ENCODE results near the gene SHISA5. TPM values are rescaled to one million over a fixed set of nuclear protein-coding genes. Genes with fewer than 3 reads are reported as not detected.

The SHISA5 gene
- total and polyA plus RNA-seq, 4 donors, result 40.7 to 104 (median 75.8) TPM

- Histone ChIP-seq H3K4me3 (ENCODE audit: low read depth in 1 of 3, low read length in 3 of 3) (no peak overlapping the region), H3K9me3 (ENCODE audit: control insufficient read depth in 4 of 4, low read length in 3 of 4) (no peaks in the 10 kb centered on the region), H3K9ac (ENCODE audit: low read depth in 1 of 2, low read length in 2 of 2) (no peak overlapping the region), H3K27me3 (ENCODE audit: control insufficient read depth in 4 of 4, insufficient read depth in 4 of 4, low read length in 3 of 4) (no peaks in the 10 kb centered on the region), H3K27ac (ENCODE audit: low read depth in 1 of 2, low read length in 2 of 2) (no peak overlapping the region), H3K36me3 (ENCODE audit: control insufficient read depth in 4 of 4, insufficient read depth in 3 of 4, low read depth in 1 of 4, low read length in 3 of 4) (no peaks in the 10 kb centered on the region), H3K4me1 (ENCODE audit: control insufficient read depth in 4 of 4, insufficient read depth in 4 of 4, low read length in 3 of 4) (peaks cover 5 to 13% (median 7%) of the 10 kb centered on the region in 4 donors)
- 52% methylated on average over 10 of the region's 10 CpGs for WGBS
- no peak for TF ChIP-seq YY1 (IDR thresholded peaks at IDR 0.05)
- TF ChIP-seq, protein P1, sequence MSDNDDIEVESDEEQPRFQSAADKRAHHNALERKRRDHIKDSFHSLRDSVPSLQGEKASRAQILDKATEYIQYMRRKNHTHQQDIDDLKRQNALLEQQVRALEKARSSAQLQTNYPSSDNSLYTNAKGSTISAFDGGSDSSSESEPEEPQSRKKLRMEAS (IDR thresholded peaks at IDR 0.05), result no peak
- no peak for TF ChIP-seq NR2F2 (IDR thresholded peaks at IDR 0.05)
- TF ChIP-seq HNF4G (IDR thresholded peaks at IDR 0.05), result no peak
- TF ChIP-seq JUND (IDR thresholded peaks at IDR 0.05), result no peak
- TF ChIP-seq SP1 (IDR thresholded peaks at IDR 0.05), result no peak
- TF ChIP-seq HNF4A (conservative IDR thresholded peaks at IDR 0.05), result no peak
- TF ChIP-seq RXRA (IDR thresholded peaks at IDR 0.05), result no peak
- TF ChIP-seq CTCF (IDR thresholded peaks at IDR 0.05; ENCODE audit: low read depth, low read length, missing input control), result peak; percentile 62
- TF ChIP-seq RAD21 (IDR thresholded peaks at IDR 0.05), result peak; percentile 84 to 90
- DNase-seq (ENCODE audit: low spot score), result peak; percentile 60
Measured at GRCh38 chr3:48507256-48508061, 3.5 kb upstream of the SHISA5 start.

DNA sequence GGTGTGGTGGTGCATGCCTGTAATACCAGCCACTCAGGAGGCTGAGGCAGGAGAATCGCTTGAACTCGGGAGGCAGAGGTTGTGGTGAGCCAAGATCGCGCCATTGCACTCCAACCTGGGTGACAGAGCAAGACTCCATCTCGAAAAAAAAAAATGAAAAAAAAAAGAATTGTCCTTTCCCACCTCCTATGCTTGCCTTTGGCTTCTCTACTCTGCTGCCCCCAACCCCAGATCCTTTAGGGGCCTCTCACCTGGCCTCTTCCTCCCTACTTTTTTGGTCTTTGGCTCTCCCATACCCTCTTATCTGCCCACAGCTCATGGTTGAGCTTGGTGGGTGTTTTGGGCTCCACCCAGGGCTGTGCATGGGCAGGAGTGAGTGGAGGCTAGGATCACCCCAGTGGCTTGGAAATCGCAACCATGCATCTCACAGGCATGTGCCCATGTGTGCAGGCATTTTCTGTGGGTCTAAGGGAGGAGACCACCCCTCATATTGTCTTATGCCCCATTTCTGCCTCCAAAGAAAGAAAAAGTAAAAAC lies 2.1 kb upstream of the SHISA5 start:
- no peaks in the 10 kb centered on the region for H3K36me3 ChIP-seq (ENCODE audit: control insufficient read depth in 4 of 4, insufficient read depth in 3 of 4, low read depth in 1 of 4, low read length in 3 of 4)
- no peaks in the 10 kb centered on the region for H3K9me3 ChIP-seq (ENCODE audit: control insufficient read depth in 4 of 4, low read length in 3 of 4)
- no peak for TF ChIP-seq HNF4A (conservative IDR thresholded peaks at IDR 0.05)
- TF ChIP-seq GABPA (IDR thresholded peaks at IDR 0.05 in 1 of 2, conservative IDR thresholded peaks at IDR 0.05 in 1 of 2), result no peak
- TF ChIP-seq, protein P2, sequence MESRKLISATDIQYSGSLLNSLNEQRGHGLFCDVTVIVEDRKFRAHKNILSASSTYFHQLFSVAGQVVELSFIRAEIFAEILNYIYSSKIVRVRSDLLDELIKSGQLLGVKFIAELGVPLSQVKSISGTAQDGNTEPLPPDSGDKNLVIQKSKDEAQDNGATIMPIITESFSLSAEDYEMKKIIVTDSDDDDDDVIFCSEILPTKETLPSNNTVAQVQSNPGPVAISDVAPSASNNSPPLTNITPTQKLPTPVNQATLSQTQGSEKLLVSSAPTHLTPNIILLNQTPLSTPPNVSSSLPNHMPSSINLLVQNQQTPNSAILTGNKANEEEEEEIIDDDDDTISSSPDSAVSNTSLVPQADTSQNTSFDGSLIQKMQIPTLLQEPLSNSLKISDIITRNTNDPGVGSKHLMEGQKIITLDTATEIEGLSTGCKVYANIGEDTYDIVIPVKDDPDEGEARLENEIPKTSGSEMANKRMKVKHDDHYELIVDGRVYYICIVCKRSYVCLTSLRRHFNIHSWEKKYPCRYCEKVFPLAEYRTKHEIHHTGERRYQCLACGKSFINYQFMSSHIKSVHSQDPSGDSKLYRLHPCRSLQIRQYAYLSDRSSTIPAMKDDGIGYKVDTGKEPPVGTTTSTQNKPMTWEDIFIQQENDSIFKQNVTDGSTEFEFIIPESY (IDR thresholded peaks at IDR 0.05), result no peak
- no peak for TF ChIP-seq JUND (IDR thresholded peaks at IDR 0.05)
- TF ChIP-seq NR2F2 (IDR thresholded peaks at IDR 0.05), result no peak
- TF ChIP-seq, protein P1 (IDR thresholded peaks at IDR 0.05), result no peak
- TF ChIP-seq CTCF (IDR thresholded peaks at IDR 0.05; ENCODE audit: low read depth, low read length, missing input control), result no peak
- TF ChIP-seq TAF1 (conservative IDR thresholded peaks at IDR 0.05), result no peak
- no peak for TF ChIP-seq RAD21 (IDR thresholded peaks at IDR 0.05)
- TF ChIP-seq ATF3 (IDR thresholded peaks at IDR 0.05), result no peak
- TF ChIP-seq FOXA1 (IDR thresholded peaks at IDR 0.05), result no peak
- TF ChIP-seq, protein P3, sequence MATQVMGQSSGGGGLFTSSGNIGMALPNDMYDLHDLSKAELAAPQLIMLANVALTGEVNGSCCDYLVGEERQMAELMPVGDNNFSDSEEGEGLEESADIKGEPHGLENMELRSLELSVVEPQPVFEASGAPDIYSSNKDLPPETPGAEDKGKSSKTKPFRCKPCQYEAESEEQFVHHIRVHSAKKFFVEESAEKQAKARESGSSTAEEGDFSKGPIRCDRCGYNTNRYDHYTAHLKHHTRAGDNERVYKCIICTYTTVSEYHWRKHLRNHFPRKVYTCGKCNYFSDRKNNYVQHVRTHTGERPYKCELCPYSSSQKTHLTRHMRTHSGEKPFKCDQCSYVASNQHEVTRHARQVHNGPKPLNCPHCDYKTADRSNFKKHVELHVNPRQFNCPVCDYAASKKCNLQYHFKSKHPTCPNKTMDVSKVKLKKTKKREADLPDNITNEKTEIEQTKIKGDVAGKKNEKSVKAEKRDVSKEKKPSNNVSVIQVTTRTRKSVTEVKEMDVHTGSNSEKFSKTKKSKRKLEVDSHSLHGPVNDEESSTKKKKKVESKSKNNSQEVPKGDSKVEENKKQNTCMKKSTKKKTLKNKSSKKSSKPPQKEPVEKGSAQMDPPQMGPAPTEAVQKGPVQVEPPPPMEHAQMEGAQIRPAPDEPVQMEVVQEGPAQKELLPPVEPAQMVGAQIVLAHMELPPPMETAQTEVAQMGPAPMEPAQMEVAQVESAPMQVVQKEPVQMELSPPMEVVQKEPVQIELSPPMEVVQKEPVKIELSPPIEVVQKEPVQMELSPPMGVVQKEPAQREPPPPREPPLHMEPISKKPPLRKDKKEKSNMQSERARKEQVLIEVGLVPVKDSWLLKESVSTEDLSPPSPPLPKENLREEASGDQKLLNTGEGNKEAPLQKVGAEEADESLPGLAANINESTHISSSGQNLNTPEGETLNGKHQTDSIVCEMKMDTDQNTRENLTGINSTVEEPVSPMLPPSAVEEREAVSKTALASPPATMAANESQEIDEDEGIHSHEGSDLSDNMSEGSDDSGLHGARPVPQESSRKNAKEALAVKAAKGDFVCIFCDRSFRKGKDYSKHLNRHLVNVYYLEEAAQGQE (IDR thresholded peaks at IDR 0.05), result no peak
- no peak for TF ChIP-seq EGR1 (IDR thresholded peaks at IDR 0.05; ENCODE audit: low read depth in 2 of 2)
- no peak overlapping the region for H3K9ac ChIP-seq (ENCODE audit: low read depth in 1 of 2, low read length in 2 of 2)
- no peaks in the 10 kb centered on the region for H3K27me3 ChIP-seq (ENCODE audit: control insufficient read depth in 4 of 4, insufficient read depth in 4 of 4, low read length in 3 of 4)
- H3K4me3 ChIP-seq (ENCODE audit: low read depth in 1 of 3, low read length in 3 of 3), result no peak overlapping the region
- peak; percentile 53 for DNase-seq (ENCODE audit: low spot score)
- peaks cover 5 to 13% (median 7%) of the 10 kb centered on the region in 4 donors for H3K4me1 ChIP-seq (ENCODE audit: control insufficient read depth in 4 of 4, insufficient read depth in 4 of 4, low read length in 3 of 4)
- H3K27ac ChIP-seq (ENCODE audit: low read depth in 1 of 2, low read length in 2 of 2), result no peak overlapping the region
- WGBS, result 97% methylated on average over 6 of the region's 6 CpGs
